ENCODE data around the gene PKLR.
"Not testable (repeated sequence)": the region's sequence is repeated elsewhere in the genome, so short reads cannot be mapped to it uniquely, and the experiment has no call there.

The PKLR gene

GRCh38 chr1:155256058-155256852 lies 45.0 kb downstream of the PKLR start:
- DNase-seq (ENCODE audit: low spot score) = no peak

- peak; percentile 94 for DNase-seq (ENCODE audit: low spot score)
Measured at GRCh38 chr1:155255243-155256007, 45.8 kb downstream of the PKLR start, which contains the start of gene ENTREP3. Gene ENTREP3, minus strand, starts transcription at chr1:155255483. Its CDS starts 606 bp downstream, at chr1:155254877.

GRCh38 chr1:155254714-155255242 lies 46.5 kb downstream of the PKLR start:
- DNase-seq (ENCODE audit: low spot score) = peak; percentile 55

GRCh38 chr1:155254228-155254713 lies 47.0 kb downstream of the PKLR start:
- DNase-seq (ENCODE audit: low spot score) = peak; percentile 40

DNA sequence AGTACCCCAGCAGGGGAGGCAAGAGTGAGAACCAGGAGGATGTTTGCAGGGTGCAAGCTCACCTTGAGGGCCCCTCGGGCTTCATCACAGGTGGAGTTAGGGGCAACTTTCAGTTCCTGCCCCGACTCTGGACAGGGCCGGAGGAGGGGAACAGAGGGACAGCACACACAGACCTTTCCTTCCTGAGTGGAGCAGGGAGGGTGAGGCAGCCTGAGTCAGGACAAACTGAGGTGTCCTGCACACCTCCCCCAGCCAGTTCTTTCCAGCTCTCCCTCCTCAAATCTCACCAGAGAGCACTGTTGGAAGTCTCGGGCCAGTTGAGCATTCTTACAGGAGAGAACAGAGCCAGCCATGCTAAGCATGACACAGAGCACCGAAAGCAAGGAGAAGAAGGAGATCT lies 47.4 kb downstream of the PKLR start:
- no peak for DNase-seq (ENCODE audit: low spot score)

GRCh38 chr1:155253208-155253607 lies 48.0 kb downstream of the PKLR start:
- DNase-seq (ENCODE audit: low spot score) = peak; percentile 78

DNA sequence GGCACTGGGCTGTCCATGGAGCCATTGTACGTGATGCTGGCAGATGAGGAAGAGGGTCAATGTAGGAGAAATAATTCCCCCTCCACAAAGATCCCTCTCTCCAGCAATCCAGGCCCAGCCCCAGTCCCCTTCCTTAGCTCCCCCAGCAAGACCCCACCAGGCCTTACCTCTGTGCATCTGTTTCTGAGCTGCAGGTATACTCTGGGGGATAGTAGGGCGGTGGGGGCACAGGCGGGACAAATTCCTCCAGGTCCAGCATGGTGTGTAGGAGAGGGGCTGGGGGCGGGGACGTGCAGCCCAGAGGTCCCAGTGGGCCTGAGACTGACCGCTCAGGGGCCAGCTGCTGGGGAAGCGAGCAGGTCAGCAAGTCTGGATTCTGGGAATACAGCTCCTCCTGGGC lies 49.7 kb downstream of the PKLR start:
- no peak for DNase-seq (ENCODE audit: low spot score)

GRCh38 chr1:155250633-155251449 lies 50.4 kb downstream of the PKLR start:
- peak; percentile 95 for DNase-seq (ENCODE audit: low spot score)

- no peak for DNase-seq (ENCODE audit: low spot score)
Measured at GRCh38 chr1:155250246-155250632, 51.0 kb downstream of the PKLR start.

DNA sequence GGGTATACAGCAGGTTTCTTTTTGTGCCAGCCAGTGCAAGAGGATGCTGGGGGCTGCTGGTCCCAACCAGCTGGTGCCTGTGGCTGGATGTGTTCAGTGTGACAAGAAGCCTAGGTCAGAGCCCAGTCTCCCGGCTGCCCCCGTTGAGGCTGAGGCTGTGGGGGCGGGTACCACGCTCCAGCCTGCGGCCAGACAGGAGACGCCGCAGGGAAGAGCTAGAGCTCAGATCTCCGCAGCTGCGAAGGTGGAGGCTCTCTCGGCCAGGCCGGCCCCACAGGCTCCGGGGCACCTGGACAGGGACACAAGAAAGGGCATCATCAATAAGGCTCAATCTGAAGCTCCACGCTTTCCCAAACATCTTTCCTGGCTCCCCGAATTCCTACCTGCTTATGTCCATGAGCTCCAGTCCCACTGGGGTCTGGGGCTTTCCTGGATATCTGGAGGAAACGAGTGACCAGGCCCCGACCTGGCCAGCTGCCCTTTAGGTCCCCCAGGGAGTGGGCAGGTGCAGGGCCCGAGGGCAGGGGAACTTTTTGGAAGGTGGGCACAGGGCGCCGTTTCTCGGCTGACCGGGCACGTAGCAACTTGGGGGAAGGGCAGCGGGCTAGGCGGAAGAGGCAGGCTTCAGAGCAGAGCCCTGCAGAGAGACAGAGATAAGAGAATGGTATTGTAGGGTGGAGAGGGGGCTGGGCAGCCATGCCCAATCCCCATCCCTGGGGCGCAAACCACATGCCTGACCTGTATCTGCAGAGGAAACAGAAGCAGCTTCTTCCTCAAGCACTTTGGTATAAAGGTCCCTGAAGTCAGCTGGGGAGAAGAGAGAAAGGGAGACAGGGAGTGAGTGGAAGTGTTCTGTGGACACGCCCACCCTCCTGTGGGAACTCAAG lies 53.3 kb downstream of the PKLR start:
- DNase-seq (ENCODE audit: low spot score) = no peak

- DNase-seq (ENCODE audit: low spot score) = not testable (repeated sequence)
Measured at GRCh38 chr1:155246796-155247195, 54.4 kb downstream of the PKLR start.

DNA sequence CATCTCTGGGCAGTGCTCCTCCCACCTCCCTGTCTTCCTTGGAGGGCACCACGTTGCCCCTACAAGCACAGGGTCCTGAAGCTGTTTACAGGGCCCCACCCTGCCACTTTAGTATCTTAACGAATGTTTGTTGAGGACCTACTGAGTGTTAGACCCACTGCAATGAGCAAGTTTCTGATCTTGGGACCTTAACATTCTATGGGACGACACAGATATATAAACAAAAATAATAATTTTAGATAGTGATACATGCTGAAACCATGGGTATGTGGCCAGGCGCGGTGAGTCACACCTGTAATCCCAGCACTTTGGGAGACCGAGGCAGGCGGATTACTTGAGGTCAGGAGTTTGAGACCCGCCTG lies 56.1 kb downstream of the PKLR start:
- DNase-seq (ENCODE audit: low spot score) = no peak

- DNase-seq (ENCODE audit: low spot score) = peak; percentile 100
Measured at GRCh38 chr1:155244368-155245162, 56.7 kb downstream of the PKLR start.

- no peak for DNase-seq (ENCODE audit: low spot score)
Measured at GRCh38 chr1:155242805-155243358, 58.4 kb downstream of the PKLR start.

- DNase-seq (ENCODE audit: low spot score) = no peak
Measured at GRCh38 chr1:155241841-155242264, 59.4 kb downstream of the PKLR start.

GRCh38 chr1:155241069-155241679 lies 60.1 kb downstream of the PKLR start:
- DNase-seq (ENCODE audit: low spot score) = peak; percentile 87
